DMS114 treated with DMSO at 0.1 percent for 48 hours (cell line): ENCODE measurements around the gene FRA10AC1.

ENCODE experiments used
- DNase-seq: peaks from one replicate; lab custom pipeline; 2025; ENCODE audit not compliant: unreplicated experiment; lab: John Stamatoyannopoulos, UW

The FRA10AC1 gene, protein sequence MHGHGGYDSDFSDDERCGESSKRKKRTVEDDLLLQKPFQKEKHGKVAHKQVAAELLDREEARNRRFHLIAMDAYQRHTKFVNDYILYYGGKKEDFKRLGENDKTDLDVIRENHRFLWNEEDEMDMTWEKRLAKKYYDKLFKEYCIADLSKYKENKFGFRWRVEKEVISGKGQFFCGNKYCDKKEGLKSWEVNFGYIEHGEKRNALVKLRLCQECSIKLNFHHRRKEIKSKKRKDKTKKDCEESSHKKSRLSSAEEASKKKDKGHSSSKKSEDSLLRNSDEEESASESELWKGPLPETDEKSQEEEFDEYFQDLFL

DNA sequence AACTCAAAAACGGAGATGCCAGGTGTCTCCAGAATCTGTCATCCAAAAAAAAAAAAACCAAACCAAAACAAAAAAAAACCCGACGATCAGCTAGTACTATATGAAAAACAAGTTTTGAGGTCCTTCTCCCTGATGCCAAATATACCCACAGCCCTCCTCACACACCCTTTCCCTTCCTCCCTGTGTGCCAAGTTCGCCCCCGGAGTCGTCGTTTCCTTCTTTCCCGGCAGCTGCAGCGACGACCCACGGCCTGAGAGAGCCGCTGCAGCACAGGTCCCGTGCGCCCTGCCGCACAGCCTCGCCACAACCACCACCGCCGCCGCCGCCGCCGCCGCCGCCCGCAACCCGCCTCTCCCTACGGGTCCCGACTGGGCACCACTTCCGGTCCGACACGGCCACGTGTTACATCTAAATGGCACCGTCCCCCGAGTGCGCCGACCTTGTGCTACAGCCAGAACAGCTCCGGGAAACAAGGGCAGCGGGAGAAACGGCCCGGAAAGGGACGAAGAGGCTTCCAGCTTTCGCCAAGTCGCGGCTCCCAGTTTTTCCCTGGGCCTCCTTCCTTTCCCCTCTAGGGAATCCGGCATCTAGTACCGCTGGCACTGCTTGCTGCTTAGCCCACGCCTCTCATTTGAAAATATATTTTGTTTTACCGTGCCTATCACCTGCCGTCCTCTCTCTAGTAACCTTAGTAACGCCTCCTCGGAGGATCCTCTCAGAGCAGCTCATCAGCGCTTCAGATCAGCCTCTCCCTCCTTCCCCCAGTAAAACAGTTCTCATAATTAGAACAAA, at the start of gene FRA10AC1:
Gene FRA10AC1, minus strand, starts transcription at position 383 of the 792 bp plus-strand sequence. CDS start 2,486 bp downstream, outside the sequence.
- peak; percentile 86 for DNase-seq

DNA sequence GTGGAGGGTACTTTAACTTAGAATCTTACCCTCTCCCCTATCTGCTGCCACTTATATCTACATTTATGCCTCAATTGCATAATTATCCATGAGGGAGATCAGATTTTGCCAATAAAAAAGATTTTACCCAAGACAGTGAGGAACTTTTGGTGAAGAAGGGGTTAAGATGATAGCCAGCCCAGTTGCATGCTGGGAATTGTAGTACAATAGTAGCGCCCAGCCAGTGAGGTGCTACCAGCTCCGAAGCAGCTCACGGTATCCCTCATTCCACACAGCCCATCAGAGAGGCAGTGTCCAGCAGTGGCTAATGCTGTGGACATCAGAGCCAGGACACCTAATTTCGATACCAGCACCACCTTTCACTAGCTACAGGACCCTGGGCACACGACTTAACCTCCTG, 49.4 kb upstream of the FRA10AC1 start:
- peak; percentile 45 for DNase-seq

DNA sequence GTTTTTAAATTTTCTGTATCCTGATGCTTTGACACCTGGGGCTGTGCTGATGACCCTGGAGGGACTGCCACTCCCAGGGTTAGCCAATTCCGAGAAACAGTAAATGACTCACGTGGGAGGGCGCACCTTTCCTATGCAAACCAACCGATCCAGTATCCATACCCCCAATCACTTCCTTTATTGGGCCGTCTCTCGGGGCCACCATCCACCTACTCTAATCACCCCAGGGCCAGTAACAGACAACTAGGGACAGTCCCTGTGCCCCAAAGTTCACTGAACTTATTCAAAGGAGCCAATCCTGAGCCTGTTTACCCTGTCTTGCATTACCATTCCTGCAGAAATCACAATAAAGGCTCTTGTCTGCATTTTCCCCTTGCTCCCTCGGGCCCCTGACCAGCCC, 48.7 kb upstream of the FRA10AC1 start:
- DNase-seq, result no peak

DNA sequence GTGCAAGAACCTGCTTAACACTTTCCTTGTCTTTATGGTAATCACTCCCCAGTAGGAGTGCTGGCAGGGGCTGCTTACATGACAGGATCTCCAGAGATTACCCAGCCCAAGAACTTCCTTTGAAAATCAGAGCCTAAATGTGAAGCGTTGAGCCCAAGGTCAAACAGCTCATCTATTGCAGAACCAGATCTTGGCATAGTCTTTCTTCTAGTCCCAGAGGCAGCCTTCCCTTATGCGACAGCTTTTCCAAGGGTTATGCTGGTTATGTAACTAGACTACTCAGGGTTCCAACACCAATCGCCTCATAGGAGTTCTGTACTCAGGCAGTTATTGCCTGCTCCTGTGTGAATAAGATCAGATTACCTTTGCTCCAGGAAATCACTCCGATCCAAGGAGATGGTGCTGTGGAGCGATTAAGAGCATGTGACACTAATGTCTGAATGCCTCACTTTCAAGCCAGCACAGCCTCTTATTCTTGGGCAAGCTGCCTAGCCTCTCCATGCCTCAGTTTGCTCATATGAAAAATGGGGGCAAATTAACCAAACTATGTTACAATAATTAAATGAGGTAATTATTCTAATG, 46.9 kb upstream of the FRA10AC1 start:
- no peak for DNase-seq

DNA sequence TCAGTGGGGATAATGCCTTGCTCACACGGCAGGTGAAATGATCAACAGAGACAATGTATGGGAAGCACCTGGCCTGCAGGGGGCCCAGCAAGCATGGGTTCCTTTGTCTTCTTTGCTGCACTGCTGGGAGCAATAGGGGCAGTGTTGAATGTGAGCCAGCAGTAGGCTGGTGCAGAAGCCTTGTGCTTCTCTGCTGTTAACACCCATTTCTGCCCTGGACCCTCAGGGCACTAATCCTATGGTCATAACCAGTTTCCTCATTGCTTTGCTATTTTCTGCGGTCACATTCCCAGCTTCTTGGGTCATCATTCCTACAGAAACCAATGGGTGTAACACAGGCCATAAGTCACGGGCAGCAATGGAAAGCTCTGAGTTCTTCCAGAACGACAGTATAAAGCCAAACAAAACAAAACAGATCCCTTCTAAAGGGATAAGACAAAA, 44.5 kb upstream of the FRA10AC1 start:
- DNase-seq, result no peak

DNA sequence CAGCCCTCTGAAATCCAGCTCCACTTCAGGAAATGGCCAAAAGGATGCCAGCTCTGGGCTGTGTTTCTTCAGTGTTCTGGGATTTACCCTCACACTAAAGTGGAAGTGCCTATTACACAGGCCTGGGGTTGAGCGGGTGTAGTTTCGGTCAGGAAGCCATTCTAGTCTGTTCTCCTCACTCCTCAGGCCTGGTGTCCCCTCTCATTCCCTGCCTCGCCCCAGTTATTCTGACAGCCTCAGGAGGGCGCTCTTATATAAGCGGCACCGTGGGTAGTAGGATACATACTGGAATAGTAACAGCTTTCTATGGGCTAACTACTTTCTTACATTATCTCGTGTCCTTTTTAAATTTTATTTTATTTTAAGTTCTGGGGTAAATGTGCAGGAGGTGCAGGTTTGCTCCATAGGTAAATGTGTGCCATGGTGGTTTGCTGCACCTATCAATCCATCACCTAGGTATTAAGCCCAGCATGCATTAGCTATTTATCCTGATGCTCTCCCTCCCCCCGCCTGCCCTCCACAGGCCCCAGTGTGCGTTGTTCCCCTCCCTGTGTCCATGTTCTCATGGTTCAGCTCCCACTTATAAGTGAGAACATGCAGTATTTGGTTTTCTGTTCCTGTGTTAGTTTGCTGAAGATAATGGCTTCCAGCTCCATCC, 43.1 kb upstream of the FRA10AC1 start:
- DNase-seq, result no peak

DNA sequence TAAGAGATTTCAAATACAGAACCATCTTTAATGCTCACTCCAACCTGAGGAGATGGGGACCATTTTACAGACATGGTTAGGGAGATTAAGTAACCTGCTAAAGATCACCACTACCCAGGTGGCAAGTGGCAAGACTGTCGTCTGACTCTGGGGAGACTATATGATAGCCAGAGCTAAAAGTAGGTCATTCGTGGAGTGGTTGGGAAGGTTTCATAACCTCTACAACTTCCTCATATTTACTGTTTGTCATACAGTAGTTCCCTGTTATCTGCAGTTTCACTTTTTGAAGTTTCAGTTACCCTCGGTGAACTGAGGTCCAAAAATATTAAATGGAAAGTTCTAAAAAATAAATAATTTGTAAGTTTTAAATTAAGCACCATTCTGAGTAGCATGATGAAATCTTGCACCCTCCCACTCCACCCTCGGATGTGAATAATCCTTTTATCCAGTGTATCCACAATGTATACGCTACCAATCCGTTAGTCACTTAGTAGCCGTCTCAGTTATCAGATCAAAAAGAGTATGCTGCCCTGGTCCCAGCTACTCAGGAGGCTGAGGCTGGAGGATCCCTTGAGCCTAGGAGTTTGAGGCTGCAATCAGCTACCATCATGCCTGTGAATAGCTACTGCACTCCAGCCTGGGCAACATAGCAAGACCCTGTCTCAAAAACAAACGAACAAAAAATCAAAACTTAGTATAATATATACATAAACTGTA, 40.4 kb upstream of the FRA10AC1 start:
- DNase-seq, result no peak

DNA sequence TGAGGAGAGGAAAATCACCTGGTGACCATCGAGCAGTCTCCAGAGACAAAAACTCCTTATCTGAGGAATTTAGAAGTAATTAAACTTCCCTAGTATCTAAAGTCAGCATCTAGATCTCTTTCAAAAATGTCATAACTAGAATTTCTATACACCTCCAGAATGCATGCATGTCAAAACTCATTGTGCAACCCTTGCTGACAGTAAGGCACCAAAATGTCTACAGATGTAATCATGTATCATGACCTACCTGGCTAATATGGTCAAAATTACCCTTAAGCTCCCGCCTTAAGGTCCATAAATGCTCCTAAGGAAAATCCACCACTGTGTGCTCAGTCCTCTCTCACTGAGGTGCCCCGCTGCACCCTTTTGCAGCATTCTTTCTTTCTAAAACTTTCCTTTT, 39.0 kb upstream of the FRA10AC1 start:
- DNase-seq, result no peak

DNA sequence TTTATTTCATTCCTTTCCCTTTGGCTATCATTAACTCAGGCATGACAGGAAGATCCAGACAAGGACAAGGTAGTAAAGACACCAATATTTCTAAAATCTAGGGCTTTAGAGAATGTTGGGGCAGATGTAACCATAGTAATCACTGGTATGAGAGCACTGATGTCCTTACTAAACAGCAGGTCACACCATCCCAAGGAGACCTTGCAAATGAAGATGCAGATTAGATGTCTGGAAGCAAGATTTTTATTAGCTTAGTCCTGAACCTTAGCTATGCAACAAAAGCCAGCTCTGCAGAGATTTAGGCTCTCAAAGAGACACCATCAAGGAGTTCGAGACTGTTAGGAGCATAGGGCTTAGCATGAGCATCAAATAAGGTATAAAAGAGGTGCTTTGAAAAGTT, 23.6 kb upstream of the FRA10AC1 start:
- no peak for DNase-seq

DNA sequence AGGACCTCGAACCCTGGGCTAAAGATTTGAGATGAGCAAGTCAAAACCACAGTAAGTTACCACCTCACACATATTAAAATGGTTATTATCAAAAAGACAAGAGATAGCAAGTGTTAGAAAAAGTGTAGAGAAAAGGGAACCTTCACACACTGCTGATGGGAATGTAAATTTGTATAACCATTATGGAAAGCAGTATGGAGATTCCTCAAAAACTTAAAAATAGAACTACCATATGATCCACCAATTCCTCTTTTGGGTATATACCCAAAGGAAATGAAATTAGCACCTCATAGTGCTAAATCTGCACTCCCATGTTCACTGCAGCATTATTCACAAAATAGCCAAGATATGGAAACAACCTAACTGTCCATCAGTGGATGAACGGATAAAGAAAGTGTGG, 20.8 kb upstream of the FRA10AC1 start:
- DNase-seq, result no peak

DNA sequence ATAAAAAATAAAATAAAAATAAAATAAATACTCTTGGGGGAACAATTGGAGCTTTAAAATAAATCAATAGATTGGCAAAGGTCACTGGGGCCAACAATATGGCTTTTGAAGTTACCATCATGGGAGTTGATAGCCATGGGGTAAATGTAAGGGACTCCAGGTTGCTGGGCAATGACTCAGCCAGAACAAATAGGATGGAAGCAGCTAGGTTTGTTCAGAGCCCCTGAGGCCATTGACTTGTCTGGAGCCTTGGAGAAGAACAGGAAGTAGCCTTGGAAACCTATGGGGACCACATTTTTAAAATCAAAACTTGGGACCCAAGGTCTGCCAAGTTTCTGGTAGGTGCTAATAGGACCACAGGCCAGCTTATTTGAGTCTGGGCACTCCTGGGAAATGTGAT, 20.2 kb upstream of the FRA10AC1 start:
- DNase-seq, result no peak

DNA sequence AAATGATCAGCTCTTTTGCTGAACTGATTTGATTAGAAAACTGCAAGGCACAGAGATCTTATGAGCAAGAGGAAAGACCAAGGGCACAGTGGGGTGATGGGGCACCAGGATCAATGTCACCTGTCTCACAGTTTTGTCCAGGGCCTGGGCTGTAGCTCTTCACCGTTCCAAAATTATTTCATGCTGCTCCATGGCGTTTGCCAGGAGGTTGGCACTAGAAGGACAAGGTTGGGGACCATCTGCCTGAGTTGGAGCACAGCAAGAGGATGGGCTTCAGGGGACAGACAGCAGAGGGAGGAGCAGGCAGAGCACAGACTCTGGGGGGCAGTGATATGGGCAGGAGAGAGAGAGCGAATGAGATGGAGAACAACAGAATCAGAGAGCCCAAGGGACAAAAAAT, 17.5 kb upstream of the FRA10AC1 start:
- no peak for DNase-seq

DNA sequence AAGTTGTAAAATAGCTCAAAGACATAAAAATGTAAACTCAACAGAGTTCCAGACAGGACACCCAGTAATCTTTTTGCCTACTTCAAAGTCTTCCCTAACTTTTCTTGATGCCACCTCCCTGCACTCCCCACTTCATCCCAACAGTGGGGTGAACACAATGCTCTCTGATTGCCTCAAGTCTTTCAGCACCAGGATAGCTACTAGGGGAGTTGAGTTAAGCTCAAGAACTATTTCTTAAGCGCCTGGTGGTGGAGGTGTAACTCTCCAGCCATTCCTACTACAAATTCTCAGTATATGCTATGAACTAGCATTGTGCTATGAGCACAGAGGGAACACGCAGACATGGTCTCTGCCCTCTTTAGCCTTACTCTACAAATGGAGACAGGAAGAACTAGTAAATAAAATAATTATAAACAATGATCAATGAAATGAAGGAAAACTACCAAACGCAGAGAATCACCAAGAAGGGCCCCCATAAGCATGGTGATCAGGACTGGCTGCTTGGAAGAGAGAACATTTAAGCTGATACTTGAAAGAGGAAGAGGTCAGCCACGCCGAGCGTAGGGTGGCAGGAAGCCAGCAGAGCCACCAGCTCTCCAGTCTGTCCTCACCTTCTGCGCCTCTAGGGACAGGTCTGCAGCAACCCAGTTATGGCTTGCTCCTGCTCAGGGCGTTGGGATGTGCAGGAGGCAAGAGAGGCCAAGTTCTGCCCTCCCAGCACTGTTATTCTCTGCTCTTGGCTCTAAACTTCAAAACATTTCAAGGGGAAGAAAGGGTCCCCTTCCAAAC, 16.7 kb upstream of the FRA10AC1 start:
- no peak for DNase-seq

DNA sequence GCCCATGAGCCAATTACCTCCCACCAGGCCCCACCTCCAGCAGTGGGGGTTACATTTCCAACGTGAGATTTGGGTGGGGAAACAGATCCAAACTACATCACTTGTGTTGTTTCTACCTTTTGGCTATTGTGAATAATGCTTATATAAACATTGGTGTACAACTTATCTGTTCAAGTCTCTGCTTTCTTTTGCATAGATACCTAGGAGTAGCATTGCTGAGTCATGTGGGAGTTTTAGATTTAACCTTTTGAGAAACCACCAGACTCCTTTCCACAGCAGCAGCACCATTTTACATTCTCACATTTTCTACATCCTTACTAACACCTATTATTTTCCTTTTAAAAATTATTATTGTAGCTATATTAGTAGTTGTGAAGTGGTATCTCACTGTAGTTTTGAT, 14.4 kb upstream of the FRA10AC1 start:
- no peak for DNase-seq

DNA sequence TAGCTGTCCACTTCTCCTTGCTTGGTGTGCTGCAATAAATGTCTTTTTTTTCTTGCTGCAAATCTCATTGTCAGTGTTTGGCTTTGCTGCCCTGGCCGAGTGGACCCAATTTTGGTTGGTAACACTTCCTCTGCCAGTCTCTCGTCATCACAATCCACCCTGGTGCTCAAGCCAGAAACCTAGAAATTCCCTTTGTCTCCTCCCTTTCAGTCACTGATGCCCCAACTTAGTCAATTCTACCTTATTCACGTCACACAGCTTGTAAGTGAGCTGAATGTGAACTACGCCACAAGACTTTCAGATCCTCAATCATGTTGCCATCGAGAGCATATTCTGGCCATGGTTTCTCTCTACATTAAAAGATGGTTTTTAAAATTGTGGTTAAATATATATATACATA, 13.0 kb upstream of the FRA10AC1 start:
- no peak for DNase-seq

DNA sequence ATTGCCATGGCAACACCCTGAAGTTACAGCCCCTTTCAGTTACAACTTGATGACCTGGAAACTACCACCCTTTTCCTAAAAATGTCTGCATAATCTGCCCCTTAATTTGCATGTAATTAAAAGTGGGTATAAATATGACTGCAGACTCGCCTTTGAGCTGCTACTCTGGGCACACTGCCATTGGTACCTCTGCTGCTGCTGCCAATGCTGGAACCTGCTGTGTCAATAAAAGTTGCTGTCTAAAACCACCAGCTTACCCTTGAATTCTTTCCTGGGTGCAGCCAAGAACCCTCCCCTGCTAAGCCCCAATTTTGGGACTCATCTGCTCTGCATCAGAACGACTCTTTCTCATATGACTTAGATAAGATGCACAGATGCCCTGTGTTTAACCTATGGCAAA, 10.2 kb upstream of the FRA10AC1 start:
- no peak for DNase-seq

DNA sequence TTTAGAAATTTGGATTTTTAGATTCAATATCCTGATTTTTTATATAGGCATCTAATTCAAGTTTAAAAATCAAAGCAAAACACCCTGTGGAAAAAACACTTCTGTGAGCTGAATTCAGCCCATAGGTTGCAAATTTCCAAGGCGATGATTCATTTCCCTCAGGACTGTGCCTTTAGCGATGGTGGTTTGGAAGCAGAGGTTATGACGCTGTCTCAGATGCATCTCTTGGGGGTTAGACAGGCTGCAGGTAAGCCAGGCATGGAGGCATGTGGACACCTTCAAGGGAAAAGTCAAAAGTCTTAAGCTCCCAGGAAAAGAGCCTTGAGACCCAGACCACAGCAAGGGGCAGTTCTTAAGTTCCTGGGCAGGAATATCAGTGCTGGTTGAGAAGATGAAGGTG, 9.5 kb upstream of the FRA10AC1 start:
- DNase-seq, result no peak

DNA sequence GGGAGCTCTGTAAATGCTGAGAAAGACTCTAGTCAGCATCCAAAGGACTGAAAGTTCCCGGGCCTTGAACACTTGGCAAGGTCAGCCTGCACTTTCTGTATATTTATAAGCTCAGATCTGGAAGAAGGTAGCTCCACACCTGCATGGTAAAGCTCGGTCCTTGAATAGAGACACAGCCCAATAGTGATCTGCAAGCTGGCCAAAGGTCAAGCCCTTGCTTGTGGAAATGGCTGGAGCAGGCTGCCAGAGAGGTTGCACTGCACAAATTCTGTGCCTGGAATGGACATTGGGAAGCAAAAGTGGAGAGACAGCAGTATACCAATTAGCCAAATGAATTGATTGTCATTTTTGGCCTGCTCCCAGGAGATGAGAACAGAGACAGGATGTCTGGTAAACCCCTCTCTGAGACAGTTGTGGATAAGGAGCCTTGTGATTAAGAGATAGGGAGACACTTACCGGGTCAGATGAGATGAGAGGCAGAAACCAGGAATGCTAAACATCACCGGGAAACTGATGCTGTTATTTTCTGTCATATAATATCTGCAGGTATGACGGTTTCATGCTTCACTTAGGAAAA, 8.0 kb upstream of the FRA10AC1 start:
- DNase-seq, result no peak

DNA sequence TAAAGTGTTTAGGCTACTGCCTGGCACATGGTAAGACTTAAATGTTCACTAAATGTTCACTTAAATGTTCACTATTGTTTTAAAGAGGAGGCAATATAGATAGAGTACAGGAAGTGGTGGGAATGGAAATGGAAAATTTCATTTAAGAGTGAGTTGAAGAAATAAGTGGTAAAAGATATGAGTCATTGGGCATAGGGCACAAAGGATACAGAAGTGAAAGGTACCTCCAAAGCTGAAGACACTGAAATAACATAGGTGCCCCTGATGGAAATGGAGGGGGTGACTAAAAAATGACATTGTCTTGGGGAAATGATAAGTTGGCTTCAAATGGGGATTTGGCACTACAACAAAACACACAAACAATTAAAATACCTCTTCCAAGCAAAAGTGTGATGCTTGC, 5.2 kb upstream of the FRA10AC1 start:
- DNase-seq, result no peak

DNA sequence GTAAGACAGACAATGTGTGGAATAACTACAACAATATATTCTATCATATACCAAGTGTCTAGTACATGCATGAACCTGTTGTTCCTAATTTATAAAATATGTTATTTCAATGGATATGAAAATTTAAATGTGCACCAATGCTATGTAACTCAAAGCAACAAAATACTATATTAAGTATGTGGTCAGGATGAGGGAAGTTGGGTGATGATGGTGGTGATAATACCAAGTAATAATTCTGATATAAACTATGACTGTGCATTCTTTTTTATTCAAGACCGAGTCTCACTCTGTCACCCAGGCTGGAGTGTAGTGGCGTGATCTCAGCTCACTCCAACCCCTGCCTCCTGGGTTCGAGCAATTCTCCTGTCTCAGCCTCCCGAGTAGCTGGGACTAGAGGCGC, 2.1 kb upstream of the FRA10AC1 start:
- DNase-seq, result no peak
